Stimulated activated naive CD4-positive, alpha-beta T cell treated with Interleukin-2 at 50 U/mL for 16 hours (primary cell): Measurements from ENCODE around the gene PUSL1.
A peak's percentile ranks its signal among the peaks of the same experiment; 100 is the strongest.

Experiments used
- DNase-seq: peaks from one replicate; lab custom pipeline; 2025; lab: John Stamatoyannopoulos, UW

PUSL1 gene

DNA sequence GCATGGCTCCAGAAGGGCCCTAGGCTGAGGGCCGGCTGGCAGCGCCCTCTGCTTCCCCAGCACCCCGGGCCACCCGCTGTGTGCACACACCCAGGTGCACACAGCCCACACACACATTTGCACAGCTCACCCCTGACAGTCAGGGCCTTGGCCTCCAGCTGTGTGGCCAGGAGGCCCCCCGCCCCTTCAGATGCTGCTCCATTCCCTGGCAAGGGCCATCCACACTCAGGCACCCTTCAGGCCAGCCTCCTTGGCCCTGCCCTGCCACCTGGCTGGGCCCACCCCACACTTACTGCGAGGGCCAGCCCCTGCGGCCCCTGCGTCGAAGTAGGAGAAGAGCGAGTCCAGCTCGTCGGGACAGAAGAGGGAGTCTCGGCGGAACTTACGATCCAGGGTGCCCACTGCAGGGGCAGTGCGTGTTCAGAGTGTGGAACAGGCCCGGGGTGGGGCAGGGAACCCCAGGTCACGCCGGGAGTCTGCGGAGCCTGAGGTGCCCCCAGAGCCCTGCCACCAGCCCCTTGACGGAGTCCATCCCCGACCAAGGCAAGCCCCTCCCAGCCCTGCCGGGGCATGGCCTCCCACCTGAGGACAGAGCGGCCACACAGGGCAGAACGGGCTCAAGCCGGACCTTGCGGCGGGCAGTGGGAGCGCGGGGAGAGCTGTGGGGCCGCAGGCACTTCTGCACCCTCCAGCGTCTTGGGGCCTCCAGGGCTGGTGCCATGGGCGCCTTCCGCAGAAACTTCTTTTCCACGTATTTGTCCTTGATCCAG lies 13.1 kb upstream of the PUSL1 start:
- no peak for DNase-seq

- DNase-seq, result no peak
These were observed 12.0 kb upstream of the PUSL1 start for GRCh38 chr1:1296070-1297061.

DNA sequence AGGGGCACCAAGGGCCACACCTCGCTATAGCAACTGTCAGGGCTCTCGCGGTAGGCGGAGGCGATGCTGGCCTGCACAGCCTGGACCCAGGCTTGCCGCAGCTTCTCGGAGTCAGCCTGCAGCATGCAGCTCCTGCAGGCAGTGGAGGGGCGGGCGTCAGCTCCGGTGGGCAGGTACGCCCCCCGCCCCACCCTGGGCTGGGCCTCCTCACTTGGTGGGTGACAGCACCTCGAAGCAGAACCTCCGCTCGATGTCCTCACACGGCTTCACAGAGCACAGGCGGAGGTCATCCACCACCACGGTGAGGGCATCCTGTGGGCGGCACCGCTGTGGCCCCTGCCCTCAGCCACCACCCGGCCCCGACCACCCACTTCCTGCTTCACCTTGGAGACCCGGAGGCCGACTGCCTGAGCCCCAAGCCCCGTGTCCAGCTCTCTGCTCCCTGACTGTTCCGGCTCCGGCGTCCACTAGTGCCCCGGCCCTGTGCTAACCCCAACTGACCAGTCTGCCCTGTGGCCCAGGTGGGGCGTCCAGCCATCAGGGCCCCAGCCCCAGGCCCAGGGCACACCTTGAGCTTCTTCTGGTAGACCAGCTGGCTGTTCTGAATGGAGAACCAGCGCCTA lies 10.5 kb upstream of the PUSL1 start:
- DNase-seq, result no peak

GRCh38 chr1:1298861-1299685 lies 9.3 kb upstream of the PUSL1 start:
- no peak for DNase-seq

- no peak for DNase-seq
These were observed 8.6 kb upstream of the PUSL1 start for GRCh38 chr1:1299686-1300351.

GRCh38 chr1:1300352-1300739 lies 8.1 kb upstream of the PUSL1 start:
- no peak for DNase-seq

GRCh38 chr1:1302006-1302430 lies 6.4 kb upstream of the PUSL1 start:
- no peak for DNase-seq

GRCh38 chr1:1302951-1303509 lies 5.4 kb upstream of the PUSL1 start:
- DNase-seq, result no peak

DNA sequence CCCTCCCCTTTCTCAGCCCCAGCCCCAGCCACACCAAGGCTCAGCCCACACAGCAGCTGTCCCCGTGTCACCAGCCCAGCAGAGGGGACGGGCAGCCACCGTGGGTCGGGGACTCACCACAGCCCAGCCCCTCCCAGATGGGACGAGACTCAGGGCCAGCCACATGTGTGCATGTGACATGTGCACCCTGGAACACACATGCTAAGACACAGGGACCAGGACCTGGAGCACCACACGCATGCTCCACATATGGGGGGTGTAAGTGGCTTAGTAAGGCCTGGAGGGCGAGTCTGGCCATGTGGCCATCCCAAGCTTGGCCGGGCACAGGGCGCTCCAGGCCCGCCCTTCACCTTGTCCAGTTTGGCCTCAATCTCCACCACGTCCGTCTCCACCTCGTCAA lies 4.7 kb upstream of the PUSL1 start:
- no peak for DNase-seq

DNA sequence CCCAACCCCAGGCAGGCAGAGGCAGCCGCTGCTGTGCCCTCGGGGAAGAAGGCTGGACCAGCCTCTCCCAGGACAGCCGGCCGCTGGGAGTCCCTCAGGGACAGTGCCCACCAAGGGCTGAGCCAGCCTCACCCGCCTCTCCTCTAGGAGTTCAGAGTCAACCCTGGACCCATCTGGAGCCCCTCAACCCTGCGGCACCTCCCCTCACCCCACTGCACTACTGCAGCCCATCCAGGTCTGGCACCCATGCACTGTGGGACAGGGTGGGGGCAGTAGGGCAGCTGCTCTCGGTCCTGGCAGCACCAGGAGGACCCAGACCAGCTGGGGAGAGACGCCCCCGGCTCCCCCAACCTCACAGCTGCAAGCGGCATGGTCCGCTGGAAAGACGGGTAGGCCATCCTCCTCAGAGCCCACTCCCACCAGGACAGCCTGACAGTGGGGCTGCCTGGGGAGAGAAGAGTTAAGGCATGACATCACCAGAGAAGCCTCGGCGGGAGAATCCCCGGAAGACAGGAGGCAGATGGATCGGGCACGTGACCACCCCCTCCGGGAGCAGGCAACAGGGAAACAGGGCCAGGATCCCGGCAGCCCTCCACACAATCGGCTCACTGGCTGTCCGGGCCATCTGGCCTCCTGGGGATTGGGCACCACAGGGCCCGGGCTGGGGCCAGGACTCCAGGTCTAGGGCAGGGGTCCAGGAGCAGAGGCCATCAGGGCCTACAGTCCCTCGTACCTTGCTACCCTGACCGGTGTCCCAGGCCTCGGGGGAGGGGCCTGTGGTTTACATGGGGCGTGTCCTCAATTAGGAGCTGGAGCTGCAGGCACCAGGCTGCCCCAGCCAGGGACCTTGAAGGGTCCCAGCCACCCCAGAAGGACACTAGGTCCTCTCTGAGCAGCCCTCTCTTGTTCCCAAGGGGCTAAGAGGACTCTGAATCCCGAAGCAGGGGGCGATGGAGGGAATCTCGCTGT lies 3.8 kb upstream of the PUSL1 start:
- no peak for DNase-seq

DNA sequence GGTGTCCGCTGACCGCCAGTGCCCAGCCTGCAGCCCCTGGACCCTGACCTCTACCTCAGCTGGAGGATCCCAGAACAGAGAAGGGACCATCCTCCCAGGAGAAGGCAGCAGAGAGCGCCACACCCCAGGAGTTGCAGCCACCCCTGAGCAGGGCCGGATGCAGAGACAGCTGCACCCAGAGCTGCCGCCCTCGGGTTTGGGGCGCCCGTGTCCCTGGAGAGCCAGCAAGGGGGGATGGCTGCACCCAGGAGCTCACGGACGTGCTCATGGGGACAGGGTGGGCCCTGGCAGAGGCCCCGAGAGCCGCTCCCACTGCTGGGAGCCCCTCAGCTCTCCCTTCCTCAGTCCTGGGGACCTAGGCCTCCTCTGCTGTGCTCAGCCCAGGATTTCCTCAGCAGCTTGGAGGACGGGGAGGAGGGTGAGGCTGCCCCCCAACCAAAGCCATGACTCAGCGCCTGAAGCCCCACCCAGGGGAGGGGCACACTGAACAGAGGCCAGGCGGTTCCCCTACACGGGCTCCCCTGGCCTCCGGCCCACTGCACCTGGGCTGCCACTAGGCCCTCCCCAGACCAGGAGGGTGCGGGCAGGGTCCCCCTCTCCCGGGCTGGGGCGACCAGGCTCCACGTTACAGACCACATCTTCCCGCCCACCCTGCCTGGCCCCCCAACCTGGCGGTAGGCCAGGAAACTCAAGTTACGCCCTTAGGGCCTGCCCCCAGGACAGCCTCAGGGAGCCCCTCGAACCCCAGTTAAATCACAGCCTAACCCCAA lies 2.9 kb upstream of the PUSL1 start:
- DNase-seq, result peak; percentile 63

GRCh38 chr1:1306070-1306660 lies 2.2 kb upstream of the PUSL1 start:
- no peak for DNase-seq

DNA sequence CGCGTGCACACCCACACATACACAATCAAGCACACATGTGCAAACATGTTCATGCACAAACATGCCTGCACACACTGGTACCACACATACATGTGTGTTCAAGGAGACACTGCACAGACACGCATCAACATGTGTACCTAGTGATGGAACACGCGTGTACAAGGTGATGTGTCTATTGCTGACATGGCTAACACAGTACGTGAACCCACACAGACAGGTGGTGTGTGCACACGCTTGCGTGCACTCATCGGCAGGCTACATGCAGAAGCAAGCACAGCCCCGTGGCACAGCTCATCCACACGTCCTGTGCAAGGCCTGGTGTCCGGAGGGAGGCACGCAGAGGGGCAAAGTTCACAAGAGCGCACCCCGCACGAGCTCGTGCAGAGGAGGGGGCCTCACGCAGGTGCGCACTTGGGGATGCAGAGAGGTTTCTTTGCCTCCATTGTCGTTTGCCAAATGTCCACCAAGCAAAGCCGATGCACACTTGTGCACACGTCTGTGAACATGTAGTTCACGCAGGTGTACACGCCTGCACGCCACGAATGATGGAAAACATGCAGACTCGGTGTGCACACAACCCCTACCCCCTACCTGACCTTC lies 1.6 kb upstream of the PUSL1 start:
- DNase-seq, result no peak

DNA sequence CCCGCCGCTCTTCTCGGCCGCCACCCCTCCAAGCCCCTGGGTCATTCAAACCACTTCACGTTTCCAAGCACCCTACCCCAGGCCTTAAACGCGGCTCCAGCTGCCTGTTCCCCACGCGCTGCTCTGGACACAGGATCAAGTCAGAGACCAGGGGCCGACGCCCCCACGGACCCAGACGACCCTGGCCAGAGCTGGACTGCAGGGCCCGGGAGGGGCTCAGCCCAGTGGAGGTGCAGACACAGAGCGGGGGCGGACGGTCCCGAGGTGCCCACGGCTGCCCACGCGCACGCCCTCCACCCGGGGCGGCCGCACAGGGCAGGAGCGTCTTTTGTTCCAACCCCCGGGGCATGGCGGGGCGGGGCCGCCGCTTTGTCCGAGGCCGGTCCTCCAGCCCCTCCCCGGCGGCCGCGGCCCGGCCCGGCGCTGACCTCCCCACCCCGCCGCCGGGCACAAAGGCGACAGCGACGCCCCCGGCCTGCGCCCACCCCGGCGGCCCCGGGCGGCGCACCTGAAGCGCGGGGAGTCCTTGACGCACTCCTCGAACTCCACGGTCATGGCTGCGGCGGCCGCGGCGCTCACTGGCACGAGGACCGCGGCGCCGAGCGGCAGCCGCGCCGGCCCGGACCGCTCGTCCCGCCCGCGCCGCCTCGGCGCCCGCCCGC lies 1.0 kb upstream of the PUSL1 start:
- DNase-seq, result peak; percentile 38

DNA sequence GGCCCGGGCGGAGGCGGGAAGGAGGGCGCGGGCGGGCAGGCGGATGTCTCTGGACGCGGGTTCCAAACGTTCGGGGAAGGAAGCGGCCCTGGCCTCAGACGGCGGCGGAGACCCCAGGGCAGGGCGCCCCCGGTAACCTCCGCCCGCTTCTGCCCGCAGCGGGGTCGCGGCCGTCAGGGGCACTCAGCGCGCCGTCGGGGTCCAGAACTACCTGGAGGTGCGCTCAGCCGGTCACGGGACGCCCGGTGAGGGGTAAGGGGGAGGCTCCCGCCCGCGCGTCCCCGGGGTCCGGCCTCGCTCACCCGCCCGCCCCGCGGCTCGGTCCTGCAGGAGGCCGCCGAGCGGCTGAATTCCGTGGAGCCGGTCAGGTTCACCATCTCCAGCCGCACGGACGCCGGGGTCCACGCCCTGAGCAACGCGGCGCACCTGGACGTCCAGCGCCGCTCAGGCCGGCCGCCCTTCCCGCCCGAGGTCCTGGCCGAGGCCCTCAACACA lies 406 bp downstream of the PUSL1 start:
- no peak for DNase-seq

DNA sequence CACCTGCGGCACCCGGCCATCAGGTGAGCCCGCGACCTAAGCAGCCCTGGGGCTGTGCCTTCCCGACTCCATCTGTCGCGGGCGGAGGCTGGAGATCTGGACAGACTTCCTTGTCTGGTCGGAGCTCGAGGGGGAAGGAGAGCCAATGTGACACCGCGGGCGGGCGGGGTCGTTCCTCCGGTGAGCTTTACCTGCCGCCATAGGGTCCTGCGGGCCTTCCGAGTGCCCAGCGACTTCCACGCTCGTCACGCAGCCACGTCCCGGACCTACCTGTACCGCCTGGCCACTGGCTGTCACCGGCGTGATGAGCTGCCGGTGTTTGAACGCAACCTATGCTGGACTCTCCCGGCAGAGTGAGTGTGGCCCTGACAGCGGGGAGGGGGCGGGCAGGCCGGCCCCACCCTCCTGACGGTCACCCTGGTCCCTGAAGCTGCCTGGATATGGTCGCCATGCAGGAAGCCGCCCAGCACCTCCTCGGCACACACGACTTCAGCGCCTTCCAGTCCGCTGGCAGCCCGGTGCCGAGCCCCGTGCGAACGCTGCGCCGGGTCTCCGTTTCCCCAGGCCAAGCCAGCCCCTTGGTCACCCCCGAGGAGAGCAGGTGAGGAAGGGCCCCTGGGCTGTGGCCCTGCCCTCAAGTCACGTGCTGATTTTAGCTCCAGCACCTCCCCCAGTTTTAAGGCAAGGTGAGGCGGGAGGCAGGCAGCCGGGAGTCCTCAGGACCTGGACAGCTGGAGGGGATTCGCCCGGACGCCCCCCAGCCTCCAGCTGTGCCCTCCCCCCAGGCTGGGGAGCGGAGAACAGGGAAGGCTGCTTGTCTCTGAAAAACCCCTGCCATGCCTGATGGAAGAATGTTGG lies 1.1 kb downstream of the PUSL1 start:
- no peak for DNase-seq

- no peak for DNase-seq
These were observed 1.6 kb downstream of the PUSL1 start for GRCh38 chr1:1310109-1310385.
